Muscle of leg (tissue), 11 donors: Measurements from ENCODE around the gene CACNG7. TPM values are rescaled to one million over a fixed set of nuclear protein-coding genes. Genes with fewer than 3 reads are reported as not detected.

Source experiments
- DNase-seq: peaks from one replicate; pipeline ENCODE4 v3.0.0; 2013
- H3K27ac ChIP-seq: one replicate; pipeline ENCODE4 v1.5.1; 2013; ENCODE audit warnings: mild to moderate bottlenecking, low read length, control low read depth
- H3K27me3 ChIP-seq: one replicate; pipeline ENCODE4 v1.6.1; 2013; ENCODE audit warnings: low read length; ENCODE audit not compliant: control insufficient read depth, insufficient read depth
- H3K36me3 ChIP-seq: one replicate; pipeline ENCODE4 v1.6.1; 2013; ENCODE audit warnings: low read length; ENCODE audit not compliant: control insufficient read depth, insufficient read depth
- H3K4me1 ChIP-seq: one replicate; pipeline ENCODE4 v1.6.1; 2013; ENCODE audit warnings: low read length; ENCODE audit not compliant: control insufficient read depth, insufficient read depth
- H3K4me3 ChIP-seq: one replicate; pipeline ENCODE4 v1.5.1; 2013; ENCODE audit warnings: low read length, control low read depth
- H3K9me3 ChIP-seq: replicated peaks from 2 replicates; pipeline ENCODE4 v1.6.1; 2013; ENCODE audit warnings: low read depth, low read length; ENCODE audit not compliant: control insufficient read depth
- whole genome bisulfite sequencing: methylation state at CpG from one replicate; pipeline ENCODE4 v1.1.5; 2013; ENCODE audit warnings: missing lambda C conversion rate; ENCODE audit not compliant: insufficient coverage; 5-methylcytosine and 5-hydroxymethylcytosine counted together
- polyA plus RNA-seq, 8 donors: library from polyadenylated mRNA; unstranded; fragments of 120-200 nt; gene quantifications; one replicate each; pipeline versions ENCODE4 v1.2.1 to v1.2.3, GENCODE V29; 2013; ENCODE audit warnings: inconsistent platforms in 1 of 8, low replicate concordance in 1 of 8; ENCODE audit not compliant: insufficient read length in 8 of 8, insufficient read depth in 1 of 8
- total RNA-seq: library from RNA; stranded (reverse); fragments of 120-200 nt; gene quantifications from one replicate; pipeline ENCODE4 v1.2.4, GENCODE V29; 2013

Gene CACNG7
- total and polyA plus RNA-seq, 9 donors: 0.04 to 2.1 (median 1.0) TPM; not detected in 1

GRCh38 chr19:53906211-53907192 is 2.6 kb upstream of the CACNG7 start:
- 8% methylated on average over 42 of the region's 48 CpGs for WGBS
- Histone ChIP-seq H3K4me1 (peaks cover 16% of the 10 kb centered on the region), H3K9me3 (no peaks in the 10 kb centered on the region), H3K27ac (no peak overlapping the region), H3K36me3 (no peaks in the 10 kb centered on the region), H3K4me3 (no peak overlapping the region), H3K27me3 (peaks cover 61% of the 10 kb centered on the region)
- DNase-seq: no peak

- Histone ChIP-seq H3K27me3 (peaks cover 67% of the 10 kb centered on the region), H3K4me1 (peaks cover 16% of the 10 kb centered on the region), H3K36me3 (no peaks in the 10 kb centered on the region), H3K4me3 (no peak overlapping the region), H3K27ac (no peak overlapping the region), H3K9me3 (no peaks in the 10 kb centered on the region)
- no peak for DNase-seq
- 8% methylated on average over 2 of the region's 14 CpGs for WGBS
These were observed 1.9 kb upstream of the CACNG7 start for GRCh38 chr19:53907193-53907581.

- no peak overlapping the region for H3K4me3 ChIP-seq
- no peak for DNase-seq
- no peaks in the 10 kb centered on the region for H3K36me3 ChIP-seq
- H3K4me1 ChIP-seq: peaks cover 16% of the 10 kb centered on the region
- H3K27ac ChIP-seq: no peak overlapping the region
- peaks cover 71% of the 10 kb centered on the region for H3K27me3 ChIP-seq
- no peaks in the 10 kb centered on the region for H3K9me3 ChIP-seq
- WGBS: 8% methylated on average over 16 of the region's 17 CpGs
These were observed 1.4 kb upstream of the CACNG7 start for GRCh38 chr19:53907690-53908089.

GRCh38 chr19:53908106-53908934 is 758 bp upstream of the CACNG7 start:
- DNase-seq: peak; percentile 37
- Histone ChIP-seq H3K4me3 (no peak overlapping the region), H3K27ac (no peak overlapping the region), H3K9me3 (no peaks in the 10 kb centered on the region), H3K36me3 (no peaks in the 10 kb centered on the region), H3K4me1 (peaks cover 16% of the 10 kb centered on the region), H3K27me3 (peaks cover 73% of the 10 kb centered on the region)
- under 1% methylated on average over 41 of the region's 51 CpGs for WGBS

GRCh38 chr19:53909471-53910169 is 542 bp downstream of the CACNG7 start:
- H3K4me1 ChIP-seq: peaks cover 16% of the 10 kb centered on the region
- no peak overlapping the region for H3K27ac ChIP-seq
- no peaks in the 10 kb centered on the region for H3K36me3 ChIP-seq
- DNase-seq: no peak
- H3K9me3 ChIP-seq: no peaks in the 10 kb centered on the region
- peaks cover 70% of the 10 kb centered on the region for H3K27me3 ChIP-seq
- H3K4me3 ChIP-seq: no peak overlapping the region
- under 1% methylated on average over 43 of the region's 47 CpGs for WGBS

- Histone ChIP-seq H3K36me3 (no peaks in the 10 kb centered on the region), H3K9me3 (no peaks in the 10 kb centered on the region), H3K4me1 (peaks cover 16% of the 10 kb centered on the region), H3K27me3 (peaks cover 68% of the 10 kb centered on the region), H3K4me3 (no peak overlapping the region), H3K27ac (no peak overlapping the region)
- DNase-seq: no peak
- WGBS: 2% methylated on average over 13 of the region's 13 CpGs
These were observed 1.1 kb downstream of the CACNG7 start for GRCh38 chr19:53910170-53910518.

- Histone ChIP-seq H3K36me3 (no peaks in the 10 kb centered on the region), H3K27ac (no peak overlapping the region), H3K9me3 (no peaks in the 10 kb centered on the region), H3K4me1 (peaks cover 13% of the 10 kb centered on the region), H3K4me3 (no peak overlapping the region), H3K27me3 (peaks cover 49% of the 10 kb centered on the region)
- DNase-seq: no peak
- WGBS: 67% methylated on average over 18 of the region's 18 CpGs
These were observed 3.6 kb downstream of the CACNG7 start for GRCh38 chr19:53912653-53913052.

- Histone ChIP-seq H3K4me3 (no peak overlapping the region), H3K36me3 (no peaks in the 10 kb centered on the region), H3K9me3 (no peaks in the 10 kb centered on the region), H3K4me1 (no peaks in the 10 kb centered on the region), H3K27me3 (peaks cover 29% of the 10 kb centered on the region), H3K27ac (no peak overlapping the region)
- no peak for DNase-seq
- 73% methylated on average over 7 of the region's 8 CpGs for WGBS
These were observed 5.9 kb downstream of the CACNG7 start for GRCh38 chr19:53915000-53915399.

GRCh38 chr19:53916004-53916403 is 6.9 kb downstream of the CACNG7 start:
- no peak overlapping the region for H3K27ac ChIP-seq
- no peaks in the 10 kb centered on the region for H3K36me3 ChIP-seq
- H3K4me3 ChIP-seq: no peak overlapping the region
- no peaks in the 10 kb centered on the region for H3K4me1 ChIP-seq
- 91% methylated on average over 1 of the region's 6 CpGs for WGBS
- peaks cover 19% of the 10 kb centered on the region for H3K27me3 ChIP-seq
- DNase-seq: no peak
- no peaks in the 10 kb centered on the region for H3K9me3 ChIP-seq

- Histone ChIP-seq H3K4me1 (no peaks in the 10 kb centered on the region), H3K36me3 (no peaks in the 10 kb centered on the region), H3K27me3 (peaks cover 7% of the 10 kb centered on the region), H3K9me3 (no peaks in the 10 kb centered on the region), H3K4me3 (no peak overlapping the region), H3K27ac (no peak overlapping the region)
- WGBS: 85% methylated on average over 5 of the region's 7 CpGs
- no peak for DNase-seq
These were observed 8.3 kb downstream of the CACNG7 start for GRCh38 chr19:53917356-53917755.
